SH-SY5Y (cell line): ENCODE measurements around the gene RMC1.

Source experiments
- GATA2 ChIP-seq: IDR thresholded peaks from 2 replicates; pipeline ENCODE4 v1.6.1; 2011; ENCODE audit warnings: mild to moderate bottlenecking, low read depth, low read length
- GATA3 ChIP-seq: IDR thresholded peaks from 2 replicates; pipeline ENCODE4 v1.6.1; 2011; ENCODE audit warnings: low read depth, mild to moderate bottlenecking, low read length, moderate library complexity

RMC1 gene

GRCh38 chr18:23515911-23516546, 12.7 kb downstream of the RMC1 start:
- TF ChIP-seq GATA3 (no peak), GATA2 (no peak)

GRCh38 chr18:23519734-23520133, 16.4 kb downstream of the RMC1 start:
- TF ChIP-seq GATA2 (no peak), GATA3 (no peak)

- TF ChIP-seq GATA2 (no peak), GATA3 (no peak)
Observed at GRCh38 chr18:23521271-23521670, 18.0 kb downstream of the RMC1 start.

GRCh38 chr18:23521907-23522306, 18.6 kb downstream of the RMC1 start:
- no peak for TF ChIP-seq GATA3
- TF ChIP-seq GATA2 = no peak

- TF ChIP-seq GATA2 (no peak), GATA3 (no peak)
Observed at GRCh38 chr18:23523429-23524212, 20.3 kb downstream of the RMC1 start.

- no peak for TF ChIP-seq GATA3
- no peak for TF ChIP-seq GATA2
Observed at GRCh38 chr18:23524213-23524707, 20.9 kb downstream of the RMC1 start.

- no peak for TF ChIP-seq GATA3
- TF ChIP-seq GATA2 = no peak
Observed at GRCh38 chr18:23526501-23527063, 23.3 kb downstream of the RMC1 start.

- TF ChIP-seq GATA2 (no peak), GATA3 (no peak)
Observed at GRCh38 chr18:23528580-23529472, 25.5 kb downstream of the RMC1 start.

- TF ChIP-seq GATA3 (no peak), GATA2 (no peak)
Observed at GRCh38 chr18:23529604-23530003, 26.3 kb downstream of the RMC1 start.

- TF ChIP-seq GATA2 = no peak
- no peak for TF ChIP-seq GATA3
Observed at GRCh38 chr18:23530195-23530594, 26.9 kb downstream of the RMC1 start.

GRCh38 chr18:23531912-23532311, 28.6 kb downstream of the RMC1 start:
- no peak for TF ChIP-seq GATA2

- TF ChIP-seq GATA3 = no peak
- TF ChIP-seq GATA2 = no peak
Observed at GRCh38 chr18:23532848-23533247, 29.5 kb downstream of the RMC1 start.

GRCh38 chr18:23534276-23534675, 31.0 kb downstream of the RMC1 start:
- TF ChIP-seq GATA3 (no peak), GATA2 (no peak)

GRCh38 chr18:23536204-23536603, 32.9 kb downstream of the RMC1 start:
- TF ChIP-seq GATA2 = no peak
- TF ChIP-seq GATA3 = no peak
